A549 (cell line): ENCODE data around the gene NGDN.

Experiments
- EP300 ChIP-seq, 2 experiments: fragments of >200 bp; sonication (Bioruptor Twin); formaldehyde crosslinking; IDR thresholded peaks; 2 replicates in 1 of 2; 3 replicates in 1 of 2; pipeline ENCODE4 v1.6.1; 2016 to 2017
- ESRRA ChIP-seq: fragments of 150-350 bp; IDR thresholded peaks from 2 replicates; pipeline ENCODE4 v1.6.1; 2014; ENCODE audit warnings: mild to moderate bottlenecking, low read length, borderline replicate concordance
- FOSB ChIP-seq: fragments of 250-450 bp; sonication (Bioruptor Pico); IDR thresholded peaks from 2 replicates; pipeline ENCODE4 v1.5.0; 2020; ENCODE audit warnings: mild to moderate bottlenecking, moderate library complexity
- FOXS1 ChIP-seq: fragments of 250-450 bp; sonication (Bioruptor Pico); IDR thresholded peaks from 2 replicates; pipeline ENCODE4 v1.5.0; 2020; ENCODE audit warnings: mild to moderate bottlenecking, moderate library complexity
- HDAC2 ChIP-seq: fragments of 200-600 bp; sonication (generic); IDR thresholded peaks from 2 replicates; pipeline ENCODE4 v1.6.1; 2016
- KDM5A ChIP-seq: fragments of 200-600 bp; sonication (generic); IDR thresholded peaks from 2 replicates; pipeline ENCODE4 v1.6.1; 2016; ENCODE audit warnings: antibody characterized with exemption, mild to moderate bottlenecking
- SMC3 ChIP-seq: fragments of >200 bp; sonication (Bioruptor Twin); formaldehyde crosslinking; IDR thresholded peaks from 3 replicates; pipeline ENCODE4 v1.6.1; 2018; ENCODE audit warnings: inconsistent platforms
- SREBF2 ChIP-seq: fragments of 450-650 bp; IDR thresholded peaks from 2 replicates; pipeline ENCODE4 v1.6.1; 2014; ENCODE audit warnings: mild to moderate bottlenecking, moderate library complexity
- TF ChIP-seq, protein P1 (sequence below): IDR thresholded peaks from 2 replicates; pipeline ENCODE4 v1.6.1; 2012; ENCODE audit warnings: low read depth, borderline replicate concordance
- TF ChIP-seq, protein P2 (sequence below): fragments of >200 bp; sonication (Bioruptor Twin); formaldehyde crosslinking; IDR thresholded peaks from 3 replicates; pipeline ENCODE4 v1.5.1; 2016

DNA sequence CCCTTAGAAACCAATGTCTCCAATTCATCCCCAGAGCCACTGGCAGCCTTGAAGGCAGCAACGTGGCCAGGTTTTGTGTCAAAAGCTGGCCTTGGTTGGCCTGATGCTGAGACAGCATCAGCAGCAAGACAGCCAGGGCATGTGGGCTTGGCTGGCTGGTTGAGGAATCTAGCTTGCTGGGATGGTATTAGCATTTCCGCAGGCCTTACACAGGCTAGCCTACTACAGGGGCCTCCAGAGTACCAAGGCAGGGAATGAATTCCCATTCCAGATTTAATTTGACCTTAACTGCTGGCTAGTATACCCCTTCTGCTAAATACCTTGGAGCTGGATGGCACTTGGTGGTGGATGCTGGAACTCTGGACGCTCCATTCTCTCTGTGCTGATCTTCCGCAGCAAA lies 15.8 kb downstream of the NGDN start:
- TF ChIP-seq, protein P1, sequence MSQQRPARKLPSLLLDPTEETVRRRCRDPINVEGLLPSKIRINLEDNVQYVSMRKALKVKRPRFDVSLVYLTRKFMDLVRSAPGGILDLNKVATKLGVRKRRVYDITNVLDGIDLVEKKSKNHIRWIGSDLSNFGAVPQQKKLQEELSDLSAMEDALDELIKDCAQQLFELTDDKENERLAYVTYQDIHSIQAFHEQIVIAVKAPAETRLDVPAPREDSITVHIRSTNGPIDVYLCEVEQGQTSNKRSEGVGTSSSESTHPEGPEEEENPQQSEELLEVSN = no peak
- no peak for TF ChIP-seq FOSB (CRISPR knock-in tag)
- TF ChIP-seq, protein P2, sequence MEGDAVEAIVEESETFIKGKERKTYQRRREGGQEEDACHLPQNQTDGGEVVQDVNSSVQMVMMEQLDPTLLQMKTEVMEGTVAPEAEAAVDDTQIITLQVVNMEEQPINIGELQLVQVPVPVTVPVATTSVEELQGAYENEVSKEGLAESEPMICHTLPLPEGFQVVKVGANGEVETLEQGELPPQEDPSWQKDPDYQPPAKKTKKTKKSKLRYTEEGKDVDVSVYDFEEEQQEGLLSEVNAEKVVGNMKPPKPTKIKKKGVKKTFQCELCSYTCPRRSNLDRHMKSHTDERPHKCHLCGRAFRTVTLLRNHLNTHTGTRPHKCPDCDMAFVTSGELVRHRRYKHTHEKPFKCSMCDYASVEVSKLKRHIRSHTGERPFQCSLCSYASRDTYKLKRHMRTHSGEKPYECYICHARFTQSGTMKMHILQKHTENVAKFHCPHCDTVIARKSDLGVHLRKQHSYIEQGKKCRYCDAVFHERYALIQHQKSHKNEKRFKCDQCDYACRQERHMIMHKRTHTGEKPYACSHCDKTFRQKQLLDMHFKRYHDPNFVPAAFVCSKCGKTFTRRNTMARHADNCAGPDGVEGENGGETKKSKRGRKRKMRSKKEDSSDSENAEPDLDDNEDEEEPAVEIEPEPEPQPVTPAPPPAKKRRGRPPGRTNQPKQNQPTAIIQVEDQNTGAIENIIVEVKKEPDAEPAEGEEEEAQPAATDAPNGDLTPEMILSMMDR = no peak
- no peak for TF ChIP-seq FOXS1 (CRISPR knock-in tag)
- TF ChIP-seq SMC3 = no peak
- no peak for TF ChIP-seq SREBF2
- TF ChIP-seq KDM5A = no peak
- no peak for TF ChIP-seq EP300 (IDR thresholded peaks at IDR 0.05)
- no peak for TF ChIP-seq HDAC2
- TF ChIP-seq ESRRA = no peak
